Measurements from ENCODE around the gene CACNA1E. TPM values are rescaled to one million over a fixed set of nuclear protein-coding genes. Genes with fewer than 3 reads are reported as not detected.
A peak's percentile ranks its signal among the peaks of the same experiment; 100 is the strongest.

The CACNA1E gene
- total RNA-seq, 1 experiment from 2014 or later = 0.05 TPM

- BruUV-seq (replicated peaks) = no TSS peak
- H3K9me3 Mint-ChIP-seq (ENCODE audit: unreplicated experiment) = no peaks in the 10 kb centered on the region
- H3K4me1 Mint-ChIP-seq (ENCODE audit: insufficient read depth, unreplicated experiment) = no peaks in the 10 kb centered on the region
- peak; percentile 25 for TF ChIP-seq CTCF (IDR thresholded peaks at IDR 0.05; ENCODE audit: unreplicated experiment)
- POLR2A ChIA-PET = no interaction called here
- CTCF ChIA-PET = interaction anchor here (0.8 to 1.4 kb wide), 4 partner anchors 11 to 90 kb away, joined by 3 to 6 read pairs (median 4); no protein-coding TSS in a partner anchor
- H3K27ac Mint-ChIP-seq (ENCODE audit: low read depth, unreplicated experiment) = no peak overlapping the region
- intact Hi-C loops (cut with micrococcal nuclease) = no loop called here
- H3K4me3 Mint-ChIP-seq (ENCODE audit: unreplicated experiment) = no peak overlapping the region
- DNase-seq (ENCODE audit: unreplicated experiment) = peak; percentile 46
- no peaks in the 10 kb centered on the region for H3K27me3 Mint-ChIP-seq (ENCODE audit: insufficient read depth, unreplicated experiment)
- no peaks in the 10 kb centered on the region for H3K36me3 Mint-ChIP-seq (ENCODE audit: insufficient read depth, unreplicated experiment)
Measured at GRCh38 chr1:181583598-181583997, 100.3 kb downstream of the CACNA1E start.

- Mint-ChIP-seq H3K27ac (ENCODE audit: low read depth, unreplicated experiment) (no peak overlapping the region), H3K9me3 (ENCODE audit: unreplicated experiment) (no peaks in the 10 kb centered on the region), H3K4me3 (ENCODE audit: unreplicated experiment) (no peak overlapping the region), H3K4me1 (ENCODE audit: insufficient read depth, unreplicated experiment) (no peaks in the 10 kb centered on the region), H3K27me3 (ENCODE audit: insufficient read depth, unreplicated experiment) (peaks cover 10% of the 10 kb centered on the region), H3K36me3 (ENCODE audit: insufficient read depth, unreplicated experiment) (no peaks in the 10 kb centered on the region)
- intact Hi-C loops (cut with micrococcal nuclease) = no loop called here
- TF ChIP-seq CTCF (IDR thresholded peaks at IDR 0.05; ENCODE audit: unreplicated experiment) = peak; percentile 17
- POLR2A ChIA-PET = interaction anchor here (0.6 kb wide), 2 partner anchors 20 to 271 kb away, joined by 3 to 4 read pairs; no protein-coding TSS in a partner anchor
- DNase-seq (ENCODE audit: unreplicated experiment) = peak; percentile 13
- no TSS peak for BruUV-seq (replicated peaks)
- CTCF ChIA-PET = interaction anchor here (0.7 to 2.2 kb wide), 7 partner anchors 11 to 493 kb away, joined by 3 to 5 read pairs (median 3); partner anchors contain the start of gene CACNA1E
Measured at GRCh38 chr1:181587870-181588438, 104.6 kb downstream of the CACNA1E start.

GRCh38 chr1:181588631-181589030 lies 105.3 kb downstream of the CACNA1E start:
- H3K36me3 Mint-ChIP-seq (ENCODE audit: insufficient read depth, unreplicated experiment) = no peaks in the 10 kb centered on the region
- no peak overlapping the region for H3K4me3 Mint-ChIP-seq (ENCODE audit: unreplicated experiment)
- no peaks in the 10 kb centered on the region for H3K4me1 Mint-ChIP-seq (ENCODE audit: insufficient read depth, unreplicated experiment)
- CTCF ChIA-PET = interaction anchor here (1.5 to 2.2 kb wide), 2 partner anchors 14 to 105 kb away, joined by 5 read pairs; partner anchors contain the start of gene CACNA1E
- H3K9me3 Mint-ChIP-seq (ENCODE audit: unreplicated experiment) = no peaks in the 10 kb centered on the region
- H3K27ac Mint-ChIP-seq (ENCODE audit: low read depth, unreplicated experiment) = no peak overlapping the region
- POLR2A ChIA-PET = interaction anchor here (0.6 kb wide), 2 partner anchors 20 to 270 kb away, joined by 3 to 4 read pairs; no protein-coding TSS in a partner anchor
- no peak for TF ChIP-seq CTCF (IDR thresholded peaks at IDR 0.05; ENCODE audit: unreplicated experiment)
- peaks cover 10% of the 10 kb centered on the region for H3K27me3 Mint-ChIP-seq (ENCODE audit: insufficient read depth, unreplicated experiment)
- peak; percentile 52 for DNase-seq (ENCODE audit: unreplicated experiment)
- intact Hi-C loops (cut with micrococcal nuclease) = no loop called here
- BruUV-seq (replicated peaks) = no TSS peak

GRCh38 chr1:181592255-181592859 lies 109.0 kb downstream of the CACNA1E start:
- intact Hi-C loops (cut with micrococcal nuclease) = no loop called here
- H3K27me3 Mint-ChIP-seq (ENCODE audit: insufficient read depth, unreplicated experiment) = peaks cover 10% of the 10 kb centered on the region
- no peaks in the 10 kb centered on the region for H3K9me3 Mint-ChIP-seq (ENCODE audit: unreplicated experiment)
- no TSS peak for BruUV-seq (replicated peaks)
- TF ChIP-seq CTCF (IDR thresholded peaks at IDR 0.05; ENCODE audit: unreplicated experiment) = no peak
- H3K36me3 Mint-ChIP-seq (ENCODE audit: insufficient read depth, unreplicated experiment) = no peaks in the 10 kb centered on the region
- H3K27ac Mint-ChIP-seq (ENCODE audit: low read depth, unreplicated experiment) = no peak overlapping the region
- ChIA-PET CTCF (interaction anchor here (0.9 kb wide), 1 partner anchor 21 kb away, joined by 3 read pairs; no protein-coding TSS in a partner anchor), POLR2A (interaction anchor here (0.6 kb wide), 1 partner anchor 110 kb away, joined by 3 read pairs; no protein-coding TSS in a partner anchor)
- DNase-seq (ENCODE audit: unreplicated experiment) = no peak
- H3K4me1 Mint-ChIP-seq (ENCODE audit: insufficient read depth, unreplicated experiment) = no peaks in the 10 kb centered on the region
- no peak overlapping the region for H3K4me3 Mint-ChIP-seq (ENCODE audit: unreplicated experiment)

Data from MCF 10A (cell line).